HG02571 (cell line): Measurements from ENCODE around the gene CD320.
"Not testable (repeated sequence)": the region's sequence is repeated elsewhere in the genome, so short reads cannot be mapped to it uniquely, and the experiment has no call there.

Experiments used
- ATAC-seq: cut with Tn5 transposase; IDR thresholded peaks from one replicate; pipeline ENCODE4 v1.9.1; 2021; ENCODE audit warnings: mild to moderate bottlenecking, moderate library complexity; ENCODE audit not compliant: unreplicated experiment

CD320 gene

GRCh38 chr19:8333767-8334457 is 25.8 kb upstream of the CD320 start:
- ATAC-seq: no peak

DNA sequence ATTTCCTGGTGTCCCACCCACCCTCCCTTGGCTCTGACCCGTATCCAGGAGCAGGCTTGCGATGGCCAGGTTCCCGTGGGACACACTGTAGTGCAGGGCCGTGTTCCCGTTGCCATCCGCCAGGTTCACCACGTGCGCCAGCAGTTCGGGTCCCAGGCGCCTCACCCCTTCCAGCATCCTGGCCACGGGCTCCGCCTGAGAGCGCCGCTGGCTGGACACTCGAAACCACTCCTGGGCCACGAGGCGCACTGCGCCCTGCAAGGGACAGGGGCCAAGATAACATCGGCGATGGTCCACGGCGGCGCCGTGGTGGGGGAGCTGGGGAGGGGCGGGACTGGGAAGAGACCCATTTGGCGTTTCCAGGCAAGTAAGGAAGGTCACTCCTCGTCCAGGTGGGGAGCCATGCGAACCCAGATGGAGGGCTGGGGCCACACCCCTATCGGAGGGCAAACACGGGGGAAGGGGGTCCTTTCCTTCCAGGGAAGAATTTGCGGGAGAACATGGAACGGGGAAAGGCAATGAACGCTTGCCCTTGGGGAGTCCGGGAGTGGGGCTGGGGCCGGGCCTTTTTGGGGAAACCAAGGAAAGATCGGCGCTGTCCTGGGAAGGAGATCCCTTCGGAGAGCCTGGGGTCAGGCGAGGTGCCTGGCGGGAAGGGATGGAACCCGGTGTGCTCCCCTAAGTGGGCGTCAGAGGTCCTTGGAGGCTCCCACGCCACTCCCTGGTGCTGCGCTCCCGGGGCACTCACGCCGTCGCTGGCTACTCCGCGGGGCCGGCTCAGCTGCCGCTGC is 25.0 kb upstream of the CD320 start:
- no peak for ATAC-seq

DNA sequence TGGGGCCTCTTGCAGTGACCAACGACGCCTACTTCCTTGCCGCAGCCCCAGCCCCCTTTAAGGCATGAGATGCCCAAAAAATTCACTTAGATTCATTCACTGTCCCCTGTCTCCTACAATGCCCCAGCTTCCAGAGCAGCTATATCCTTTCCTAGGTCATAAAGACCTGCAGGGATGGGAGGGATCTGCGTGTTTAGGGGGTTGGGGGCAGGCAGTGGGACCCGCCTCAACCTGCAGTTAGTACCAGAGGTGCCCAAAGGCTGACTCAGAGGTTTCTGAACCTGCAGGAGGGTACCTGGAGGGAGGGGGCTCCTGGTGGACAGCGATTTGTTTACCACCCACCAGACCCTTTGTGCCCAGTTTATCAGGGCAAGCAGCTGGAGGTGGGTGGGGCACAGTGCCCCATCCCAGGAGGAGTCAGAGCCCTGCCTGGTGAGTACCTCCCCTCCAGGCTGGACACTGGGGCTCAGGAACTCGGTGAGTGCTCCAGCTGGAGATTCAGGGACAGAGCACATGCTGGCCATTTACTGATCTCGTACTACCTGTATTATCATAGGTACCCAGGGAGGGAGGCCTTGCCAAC is 23.2 kb upstream of the CD320 start:
- ATAC-seq: no peak

GRCh38 chr19:8329996-8330395 is 21.8 kb upstream of the CD320 start:
- no peak for ATAC-seq

GRCh38 chr19:8325454-8325853 is 17.3 kb upstream of the CD320 start:
- ATAC-seq: no peak

- ATAC-seq: no peak
Observed at GRCh38 chr19:8324186-8325050, 16.3 kb upstream of the CD320 start.

GRCh38 chr19:8323781-8324185 is 15.6 kb upstream of the CD320 start:
- ATAC-seq: no peak

DNA sequence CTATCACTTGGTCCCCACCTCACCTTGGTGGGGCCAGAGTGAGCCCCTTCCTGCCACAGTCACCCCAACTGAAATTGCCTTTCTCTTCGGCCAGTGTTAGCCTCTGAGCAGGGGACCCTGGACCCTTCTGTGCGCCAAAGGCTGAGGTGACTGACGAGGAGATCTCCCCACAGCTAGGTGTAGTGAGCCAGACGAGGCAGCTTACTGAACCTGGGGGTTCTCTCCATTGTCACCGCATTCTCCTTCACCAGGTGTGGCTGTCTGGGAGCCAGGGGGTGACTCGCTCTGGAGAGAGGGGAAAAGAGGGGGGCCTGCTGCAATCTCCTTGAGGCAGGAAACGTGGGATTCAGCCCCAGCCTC is 14.5 kb upstream of the CD320 start:
- no peak for ATAC-seq

GRCh38 chr19:8321986-8322637 is 14.0 kb upstream of the CD320 start:
- ATAC-seq: no peak

DNA sequence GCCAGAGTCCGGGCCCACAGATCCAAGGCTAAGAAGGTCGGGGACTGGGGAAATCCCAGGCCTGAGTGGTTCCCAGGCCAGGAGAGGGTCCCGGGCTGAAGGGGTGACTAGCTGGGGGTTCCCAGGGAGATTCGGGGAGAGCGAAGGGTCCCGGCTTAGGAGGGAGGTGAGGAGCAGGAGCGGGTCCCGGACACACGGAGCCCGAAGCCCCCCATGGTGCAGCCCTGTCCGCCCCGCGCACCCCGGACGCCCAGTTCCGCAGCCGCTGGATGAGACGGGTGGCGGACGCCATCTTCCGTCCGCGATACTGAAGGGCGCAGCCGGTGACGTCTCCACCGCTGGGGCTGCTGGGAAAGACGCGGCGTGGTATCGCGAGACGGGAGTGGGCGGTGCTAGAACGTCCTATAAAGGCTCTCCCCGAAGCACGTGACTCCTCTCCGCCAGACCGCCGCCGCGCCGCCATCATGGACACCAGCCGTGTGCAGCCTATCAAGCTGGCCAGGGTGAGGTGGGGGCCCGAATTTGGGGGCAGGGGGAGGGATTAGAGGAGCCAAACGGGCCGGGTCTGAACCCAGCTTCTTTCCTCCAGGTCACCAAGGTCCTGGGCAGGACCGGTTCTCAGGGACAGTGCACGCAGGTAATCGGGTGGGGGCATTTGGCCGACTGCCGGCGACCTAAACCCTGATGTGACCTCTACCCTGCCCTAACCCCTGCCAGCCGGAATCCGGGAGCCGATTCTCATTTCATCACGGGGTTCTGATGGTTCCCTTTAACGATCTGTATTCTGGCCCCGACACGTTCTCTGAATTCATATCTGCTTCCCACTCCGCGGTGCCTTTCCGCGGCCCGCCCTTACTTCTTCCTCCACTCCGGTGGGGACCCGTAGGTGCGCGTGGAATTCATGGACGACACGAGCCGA is 13.2 kb upstream of the CD320 start, which contains the start of the genes NDUFA7 and RPS28:
Gene NDUFA7 (minus strand): TSS at position 309 of the 919 bp plus-strand sequence. CDS start 17 bp downstream, at position 292.
Gene RPS28 (plus strand): TSS at position 430 of the 919 bp plus-strand sequence. CDS start 35 bp downstream, at position 465.
- ATAC-seq: peak; percentile 86

DNA sequence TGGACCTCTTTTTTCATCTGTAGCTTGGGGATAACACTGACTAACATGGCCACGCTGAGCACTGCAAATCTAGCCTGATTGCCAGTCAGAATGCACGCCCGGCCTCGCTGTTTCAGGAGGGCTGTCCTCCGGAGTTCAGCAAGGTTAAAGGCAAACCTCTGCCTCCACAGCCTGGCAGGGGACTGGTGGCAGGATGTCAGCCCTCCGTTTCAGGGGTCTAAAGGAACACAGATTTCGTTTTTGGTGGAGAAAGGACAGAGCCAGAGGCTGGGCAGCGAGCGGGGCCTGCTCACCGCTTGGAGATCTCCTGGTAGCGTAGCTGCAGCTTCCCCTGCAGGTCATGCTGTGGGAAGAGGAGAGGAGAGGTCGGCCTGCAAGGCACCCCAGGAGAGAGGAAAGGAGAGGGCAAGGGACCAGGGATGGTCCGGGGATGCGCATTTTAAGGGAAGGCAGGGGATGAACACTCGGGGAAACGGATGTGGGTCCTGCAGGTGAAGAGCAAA is 12.5 kb upstream of the CD320 start:
- ATAC-seq: no peak

- no peak for ATAC-seq
Observed at GRCh38 chr19:8319807-8320520, 11.8 kb upstream of the CD320 start.

GRCh38 chr19:8318835-8319234 is 10.7 kb upstream of the CD320 start:
- ATAC-seq: not testable (repeated sequence)

GRCh38 chr19:8316351-8317125 is 8.4 kb upstream of the CD320 start:
- ATAC-seq: no peak

DNA sequence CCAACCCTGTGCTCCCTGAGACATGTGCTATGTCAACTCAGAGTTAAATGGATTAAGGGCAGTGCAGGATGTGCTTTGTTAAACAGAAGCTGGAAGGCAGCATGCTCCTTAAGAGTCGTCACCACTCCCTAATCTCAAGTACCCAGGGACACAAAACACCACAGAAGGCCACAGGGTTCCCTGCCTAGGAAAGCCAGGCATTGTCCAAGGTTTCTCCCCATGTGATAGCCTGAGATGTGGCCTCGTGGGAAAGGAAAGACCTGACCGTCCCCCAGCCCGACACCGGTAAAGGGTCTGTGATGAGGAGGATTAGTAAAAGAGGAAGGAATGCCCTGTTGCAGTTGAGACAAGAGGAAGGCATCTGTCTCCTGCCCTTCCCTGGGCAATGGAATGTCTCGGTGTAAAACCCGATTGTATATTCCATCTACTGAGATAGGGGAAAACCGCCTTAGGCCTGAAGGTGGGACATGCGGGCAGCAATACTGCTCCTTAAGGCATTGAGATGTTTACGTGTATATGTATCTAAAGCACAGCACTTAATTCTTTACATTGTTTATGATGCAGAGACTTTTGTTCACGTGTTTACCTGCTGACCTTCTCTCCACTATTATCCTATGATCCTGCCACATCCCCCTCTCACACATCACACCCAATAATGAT is 7.0 kb upstream of the CD320 start:
- ATAC-seq: not testable (repeated sequence)

- no peak for ATAC-seq
Observed at GRCh38 chr19:8311461-8312260, 3.5 kb upstream of the CD320 start.
